ENCODE data around the gene MACROD2.

MACROD2 gene

GRCh38 chr20:15411781-15412180 lies 1416.5 kb downstream of the MACROD2 start:
- Mint-ChIP-seq H3K4me3 (no peak overlapping the region), H3K36me3 (no peaks in the 10 kb centered on the region), H3K27ac (no peak overlapping the region), H3K9me3 (peaks cover 10% of the 10 kb centered on the region), H3K27me3 (no peaks in the 10 kb centered on the region), H3K4me1 (no peaks in the 10 kb centered on the region)
- CTCF ChIA-PET = no interaction called here
- DNase-seq = no peak

GRCh38 chr20:15415908-15416307 lies 1420.6 kb downstream of the MACROD2 start:
- Mint-ChIP-seq H3K4me1 (no peaks in the 10 kb centered on the region), H3K4me3 (no peak overlapping the region)

GRCh38 chr20:15419856-15420255 lies 1424.5 kb downstream of the MACROD2 start:
- Mint-ChIP-seq H3K36me3 (no peaks in the 10 kb centered on the region), H3K9me3 (peaks cover 6% of the 10 kb centered on the region), H3K4me3 (no peak overlapping the region), H3K4me1 (no peaks in the 10 kb centered on the region), H3K27ac (no peak overlapping the region), H3K27me3 (no peaks in the 10 kb centered on the region)
- no peak for DNase-seq
- CTCF ChIA-PET = no interaction called here

More at GRCh38 chr20:15415908-15416307, 1420.6 kb downstream of the MACROD2 start:
- H3K36me3 Mint-ChIP-seq = no peaks in the 10 kb centered on the region
- H3K9me3 Mint-ChIP-seq = peaks cover 12% of the 10 kb centered on the region
- DNase-seq = no peak
- H3K27me3 Mint-ChIP-seq = no peaks in the 10 kb centered on the region
- no peak overlapping the region for H3K27ac Mint-ChIP-seq
- CTCF ChIA-PET = no interaction called here

GRCh38 chr20:15422966-15423365 lies 1427.7 kb downstream of the MACROD2 start:
- Mint-ChIP-seq H3K36me3 (no peaks in the 10 kb centered on the region), H3K4me1 (no peaks in the 10 kb centered on the region), H3K27me3 (no peaks in the 10 kb centered on the region), H3K9me3 (peaks cover 14% of the 10 kb centered on the region), H3K4me3 (no peak overlapping the region), H3K27ac (no peak overlapping the region)
- no peak for DNase-seq
- CTCF ChIA-PET = no interaction called here

GRCh38 chr20:15439551-15439950 lies 1444.2 kb downstream of the MACROD2 start:
- Mint-ChIP-seq H3K36me3 (no peaks in the 10 kb centered on the region), H3K4me3 (no peak overlapping the region), H3K9me3 (peaks cover 11% of the 10 kb centered on the region), H3K27me3 (no peaks in the 10 kb centered on the region), H3K27ac (no peak overlapping the region), H3K4me1 (no peaks in the 10 kb centered on the region)
- DNase-seq = no peak
- CTCF ChIA-PET = no interaction called here

- Mint-ChIP-seq H3K4me1 (no peaks in the 10 kb centered on the region), H3K36me3 (no peaks in the 10 kb centered on the region), H3K27ac (no peak overlapping the region), H3K27me3 (no peaks in the 10 kb centered on the region), H3K4me3 (no peak overlapping the region), H3K9me3 (peaks cover 8% of the 10 kb centered on the region)
- no peak for DNase-seq
- CTCF ChIA-PET = no interaction called here
These were observed 1444.9 kb downstream of the MACROD2 start for GRCh38 chr20:15440049-15440820.

GRCh38 chr20:15445056-15445840 lies 1449.9 kb downstream of the MACROD2 start:
- H3K9me3 Mint-ChIP-seq = peaks cover 2% of the 10 kb centered on the region
- no peak overlapping the region for H3K27ac Mint-ChIP-seq
- no peaks in the 10 kb centered on the region for H3K4me1 Mint-ChIP-seq
- H3K36me3 Mint-ChIP-seq = no peaks in the 10 kb centered on the region
- no peaks in the 10 kb centered on the region for H3K27me3 Mint-ChIP-seq
- no peak for DNase-seq
- CTCF ChIA-PET = no interaction called here
- H3K4me3 Mint-ChIP-seq = no peak overlapping the region

GRCh38 chr20:15446373-15446772 lies 1451.1 kb downstream of the MACROD2 start:
- no peak for DNase-seq
- Mint-ChIP-seq H3K27me3 (no peaks in the 10 kb centered on the region), H3K9me3 (peaks cover 2% of the 10 kb centered on the region), H3K4me1 (no peaks in the 10 kb centered on the region), H3K4me3 (no peak overlapping the region), H3K27ac (no peak overlapping the region), H3K36me3 (no peaks in the 10 kb centered on the region)
- CTCF ChIA-PET = no interaction called here

- Mint-ChIP-seq H3K4me3 (no peak overlapping the region), H3K4me1 (no peaks in the 10 kb centered on the region), H3K36me3 (no peaks in the 10 kb centered on the region), H3K27me3 (no peaks in the 10 kb centered on the region), H3K9me3 (peaks cover 3% of the 10 kb centered on the region), H3K27ac (no peak overlapping the region)
- no peak for DNase-seq
- CTCF ChIA-PET = no interaction called here
These were observed 1452.2 kb downstream of the MACROD2 start for GRCh38 chr20:15447549-15447948.

- Mint-ChIP-seq H3K4me1 (no peaks in the 10 kb centered on the region), H3K27ac (no peak overlapping the region), H3K36me3 (no peaks in the 10 kb centered on the region), H3K9me3 (peaks cover 3% of the 10 kb centered on the region), H3K4me3 (no peak overlapping the region), H3K27me3 (no peaks in the 10 kb centered on the region)
- no peak for DNase-seq
- CTCF ChIA-PET = no interaction called here
These were observed 1453.7 kb downstream of the MACROD2 start for GRCh38 chr20:15449061-15449460.

GRCh38 chr20:15451241-15451640 lies 1455.9 kb downstream of the MACROD2 start:
- no peak overlapping the region for H3K4me3 Mint-ChIP-seq
- CTCF ChIA-PET = no interaction called here

GRCh38 chr20:15455279-15455678 lies 1460.0 kb downstream of the MACROD2 start:
- H3K36me3 Mint-ChIP-seq = no peaks in the 10 kb centered on the region
- H3K4me3 Mint-ChIP-seq = no peak overlapping the region
- no peak overlapping the region for H3K27ac Mint-ChIP-seq
- H3K4me1 Mint-ChIP-seq = no peaks in the 10 kb centered on the region
- CTCF ChIA-PET = no interaction called here
- peaks cover 10% of the 10 kb centered on the region for H3K9me3 Mint-ChIP-seq
- no peaks in the 10 kb centered on the region for H3K27me3 Mint-ChIP-seq
- no peak for DNase-seq

More at GRCh38 chr20:15451241-15451640, 1455.9 kb downstream of the MACROD2 start:
- H3K27ac Mint-ChIP-seq = no peak overlapping the region
- H3K4me1 Mint-ChIP-seq = no peaks in the 10 kb centered on the region
- H3K36me3 Mint-ChIP-seq = no peaks in the 10 kb centered on the region
- H3K27me3 Mint-ChIP-seq = no peaks in the 10 kb centered on the region
- no peak for DNase-seq
- H3K9me3 Mint-ChIP-seq = peaks cover 5% of the 10 kb centered on the region

GRCh38 chr20:15461938-15462337 lies 1466.6 kb downstream of the MACROD2 start:
- H3K9me3 Mint-ChIP-seq = peaks cover 11% of the 10 kb centered on the region
- CTCF ChIA-PET = no interaction called here
- H3K4me3 Mint-ChIP-seq = no peak overlapping the region
- no peaks in the 10 kb centered on the region for H3K27me3 Mint-ChIP-seq
- no peak overlapping the region for H3K27ac Mint-ChIP-seq
- no peak for DNase-seq
- H3K4me1 Mint-ChIP-seq = no peaks in the 10 kb centered on the region
- H3K36me3 Mint-ChIP-seq = no peaks in the 10 kb centered on the region

GRCh38 chr20:15475483-15475882 lies 1480.2 kb downstream of the MACROD2 start:
- DNase-seq = no peak

GRCh38 chr20:15476186-15476585 lies 1480.9 kb downstream of the MACROD2 start:
- H3K4me3 Mint-ChIP-seq = no peak overlapping the region
- no peak for DNase-seq
- no peaks in the 10 kb centered on the region for H3K4me1 Mint-ChIP-seq
- no peaks in the 10 kb centered on the region for H3K27me3 Mint-ChIP-seq
- CTCF ChIA-PET = no interaction called here
- no peaks in the 10 kb centered on the region for H3K36me3 Mint-ChIP-seq
- no peak overlapping the region for H3K27ac Mint-ChIP-seq
- peaks cover 10% of the 10 kb centered on the region for H3K9me3 Mint-ChIP-seq

More at GRCh38 chr20:15475483-15475882, 1480.2 kb downstream of the MACROD2 start:
- Mint-ChIP-seq H3K27me3 (no peaks in the 10 kb centered on the region), H3K9me3 (peaks cover 7% of the 10 kb centered on the region), H3K4me1 (no peaks in the 10 kb centered on the region), H3K27ac (no peak overlapping the region), H3K4me3 (no peak overlapping the region), H3K36me3 (no peaks in the 10 kb centered on the region)
- CTCF ChIA-PET = no interaction called here

All from activated naive CD4-positive, alpha-beta T cell treated with anti-CD3 and anti-CD28 coated beads, Interleukin-2, amount 10 ng/mL, durations not matched to agents 7 days and 5 days (primary cell).